Measurements from ENCODE around the gene DRAM1.
A peak's percentile ranks its signal among the peaks of the same experiment; 100 is the strongest.

The DRAM1 gene

DNA sequence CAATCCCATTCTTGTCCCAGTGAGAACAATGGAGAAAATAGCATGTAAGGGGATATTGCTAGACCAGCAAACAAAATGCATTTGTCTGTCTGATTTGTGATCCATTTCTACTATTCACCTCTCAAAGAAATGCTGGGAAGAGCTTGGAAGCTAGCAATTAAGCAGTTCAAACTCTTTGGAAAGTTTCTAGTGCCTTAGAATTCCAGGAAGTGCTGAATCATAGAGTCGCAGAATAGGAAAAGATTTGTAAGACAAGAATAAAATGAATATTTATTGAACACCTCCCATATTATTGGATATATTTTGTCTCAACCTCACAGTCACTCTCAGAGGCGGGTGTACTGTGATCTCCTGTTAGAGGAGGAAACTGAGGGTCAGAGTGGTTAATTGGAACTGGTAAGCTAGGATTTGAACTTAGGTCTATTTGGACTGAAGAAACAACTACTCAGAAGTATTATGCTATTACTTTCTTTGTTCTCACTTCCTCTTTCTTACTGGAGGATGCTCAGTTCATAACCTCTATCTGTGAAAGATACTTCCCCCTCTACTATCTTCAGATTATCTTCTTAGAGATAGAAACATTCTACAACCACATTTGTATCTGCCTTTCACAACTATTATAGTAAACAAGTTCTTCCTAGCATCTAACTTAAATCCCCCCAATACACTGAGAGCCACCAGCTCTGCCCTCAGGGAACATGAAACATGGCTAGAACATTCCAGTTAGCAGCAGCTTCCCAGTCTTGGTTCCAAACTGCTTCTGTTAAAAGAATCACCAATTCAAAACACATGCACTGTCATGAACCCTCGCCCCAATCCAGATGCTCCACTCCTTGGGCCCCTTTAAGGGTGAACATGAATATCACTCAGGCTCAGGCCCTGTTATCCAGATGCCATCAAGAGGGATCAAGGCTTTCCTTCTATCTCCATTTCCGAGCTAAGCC, 64.2 kb downstream of the DRAM1 start:
- no peak for DNase-seq (ENCODE audit: low read depth)

DNA sequence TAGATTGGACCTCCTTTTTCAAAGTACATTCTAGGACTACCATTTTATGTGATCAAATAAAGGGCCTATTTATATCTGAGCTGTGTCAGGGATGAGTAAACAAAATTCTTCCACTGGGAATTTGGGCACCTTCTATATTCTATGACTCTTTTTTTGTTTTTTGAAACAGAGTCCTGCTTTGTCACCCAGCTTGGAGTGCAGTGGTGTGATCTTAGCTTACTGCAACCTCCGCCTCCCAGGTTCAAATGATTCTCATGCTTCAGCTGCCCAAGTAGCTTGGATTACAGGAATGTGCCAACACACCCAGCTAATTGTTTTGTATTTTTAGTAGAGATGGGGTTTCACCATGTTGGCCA, 64.8 kb downstream of the DRAM1 start:
- no peak for DNase-seq (ENCODE audit: low read depth)

DNA sequence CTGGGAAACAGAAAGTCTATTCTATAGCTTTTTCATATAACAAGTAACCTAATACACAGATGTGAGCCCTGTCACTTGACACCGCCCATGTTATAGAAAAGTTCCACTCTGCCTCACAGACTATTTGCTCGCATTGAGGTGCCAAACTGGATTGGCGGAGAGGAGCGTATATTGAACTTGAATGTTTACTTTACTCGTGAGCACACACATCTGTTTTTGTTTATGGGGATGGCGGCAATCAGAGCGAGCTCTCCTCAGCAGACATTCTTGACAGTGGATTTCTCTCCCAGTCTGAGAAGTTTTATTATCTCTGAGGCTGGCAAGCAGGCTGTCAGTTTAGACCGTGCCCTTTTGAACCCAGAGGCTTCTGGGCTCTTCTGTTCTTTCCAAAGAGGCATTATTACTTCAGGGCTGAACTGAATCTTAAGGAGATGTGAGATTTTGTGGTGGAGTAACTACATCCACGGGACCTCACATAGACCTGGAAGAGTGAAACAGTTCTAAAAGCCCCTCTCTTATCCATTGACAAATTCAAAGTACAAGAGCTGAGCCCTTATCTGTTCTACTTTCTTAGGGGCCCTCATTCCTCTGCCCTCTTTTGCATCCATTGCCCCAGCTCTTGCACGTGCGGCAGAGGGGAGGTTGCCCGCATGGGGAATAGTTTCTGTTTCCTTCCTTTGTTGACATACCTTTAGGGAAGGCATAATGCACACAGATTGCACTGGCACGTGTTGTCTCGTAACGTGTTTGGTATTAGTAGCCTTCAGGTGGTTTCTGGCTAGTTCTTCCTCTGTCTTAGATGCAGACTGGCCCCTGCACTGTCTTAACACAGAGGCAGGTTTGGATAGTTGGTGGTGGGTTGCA, 68.2 kb downstream of the DRAM1 start:
- peak; percentile 72 for DNase-seq (ENCODE audit: low read depth)

DNA sequence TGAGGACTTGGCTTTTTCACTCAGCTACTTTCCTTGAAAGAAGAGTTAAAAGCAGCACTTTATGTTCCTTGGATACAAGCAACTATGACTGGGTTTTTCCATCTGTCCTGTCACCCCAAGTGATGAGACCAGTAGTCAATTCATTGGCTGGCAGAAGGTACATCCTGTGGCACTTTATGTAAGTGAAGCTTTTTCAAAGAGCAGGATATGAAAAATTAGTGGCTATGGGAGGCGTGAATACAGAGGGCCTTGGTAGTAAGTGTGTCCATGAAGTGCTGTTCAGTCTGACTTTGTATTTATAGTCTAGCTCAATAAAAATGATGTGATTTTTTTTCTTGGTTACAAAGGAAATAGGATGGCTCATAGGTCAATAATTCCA, 68.8 kb downstream of the DRAM1 start:
- DNase-seq (ENCODE audit: low read depth), result no peak

DNA sequence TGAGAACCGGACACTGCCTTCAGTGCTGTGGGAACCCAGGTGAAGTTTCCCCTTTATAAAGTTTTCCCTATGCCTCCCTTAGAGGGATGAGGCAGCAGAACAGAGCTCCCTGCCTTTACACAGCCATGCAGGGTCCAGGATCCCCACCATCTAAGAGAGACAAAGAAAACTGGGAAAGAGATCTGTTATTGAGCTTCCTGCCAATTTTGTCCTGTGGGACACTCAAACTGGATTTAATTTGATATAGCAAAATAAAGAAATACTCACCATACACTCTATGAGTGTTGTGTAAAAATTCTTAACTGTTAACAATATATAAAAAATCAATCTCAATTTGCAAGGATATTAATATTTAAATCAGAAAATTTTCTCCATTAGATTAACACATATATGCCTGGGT, 69.9 kb downstream of the DRAM1 start:
- no peak for DNase-seq (ENCODE audit: low read depth)

DNA sequence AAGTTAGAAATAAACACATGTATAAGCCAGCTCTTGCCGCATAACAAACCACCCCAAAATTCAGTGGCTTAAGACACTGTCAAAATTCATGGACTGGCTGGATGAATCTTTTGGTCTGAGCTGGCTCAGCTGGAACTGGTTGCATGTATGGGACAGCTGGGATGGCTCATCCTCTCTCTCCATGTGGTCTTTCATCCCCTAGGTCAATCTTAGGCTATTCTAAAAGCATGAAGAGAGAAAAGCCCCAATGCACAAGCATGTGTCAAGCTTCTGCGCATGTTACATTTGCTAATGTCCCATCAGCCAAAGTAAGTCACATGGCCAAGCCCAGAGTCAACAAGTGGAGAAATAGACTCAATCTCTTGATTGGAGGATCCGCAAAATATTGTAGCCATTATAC, 71.0 kb downstream of the DRAM1 start:
- DNase-seq (ENCODE audit: low read depth), result no peak

DNA sequence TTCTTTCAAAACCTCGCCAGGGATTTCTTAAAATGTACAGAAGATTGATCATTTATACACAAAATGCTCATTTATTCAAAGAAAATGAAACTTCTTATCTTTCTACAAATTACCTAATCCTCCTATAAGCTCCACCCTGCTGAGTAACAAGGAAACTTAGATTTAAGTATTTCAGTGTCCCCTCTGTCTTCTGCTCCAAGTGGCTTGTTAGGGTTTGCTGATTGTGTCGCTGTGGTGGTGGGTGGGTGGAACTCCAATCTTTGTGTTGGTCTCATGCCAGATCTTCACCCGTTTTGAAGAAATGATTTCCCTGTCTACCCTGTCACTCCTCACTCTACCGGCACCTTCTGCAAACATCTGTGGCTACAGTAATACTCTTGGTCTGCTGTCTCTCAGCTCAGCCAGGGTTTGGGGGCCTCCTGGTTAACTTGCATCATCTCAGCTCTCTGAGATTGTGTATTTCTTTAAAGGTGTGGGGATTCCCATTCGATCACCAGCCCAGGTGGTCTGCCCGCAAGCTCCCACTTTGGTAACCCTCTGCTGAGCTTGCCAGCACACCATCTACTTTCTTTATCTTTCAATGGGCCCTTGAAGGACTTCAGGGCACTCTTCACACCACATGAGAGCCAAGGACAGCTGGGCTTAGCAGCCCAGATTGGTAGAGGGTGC, 73.8 kb downstream of the DRAM1 start:
- no peak for DNase-seq (ENCODE audit: low read depth)

DNA sequence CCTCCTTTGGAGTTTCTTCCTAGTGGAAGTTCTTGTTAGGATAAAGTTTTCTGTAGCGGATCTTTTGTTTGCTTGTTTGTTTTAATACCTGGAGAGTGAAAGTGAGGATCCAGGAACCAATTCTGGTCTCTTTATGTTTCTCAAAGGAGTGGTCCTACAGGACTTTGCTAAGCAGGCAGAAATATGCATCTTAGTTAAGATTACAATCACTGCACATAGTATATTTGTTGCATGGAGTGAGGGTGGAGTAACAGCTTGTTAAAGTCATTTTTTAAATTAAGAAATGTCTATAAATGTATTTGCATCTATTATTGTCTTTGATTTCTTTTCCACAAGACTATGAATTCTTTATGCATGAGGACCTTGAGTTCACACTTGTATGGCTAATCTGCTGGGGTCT, 76.7 kb downstream of the DRAM1 start:
- DNase-seq (ENCODE audit: low read depth), result no peak

DNA sequence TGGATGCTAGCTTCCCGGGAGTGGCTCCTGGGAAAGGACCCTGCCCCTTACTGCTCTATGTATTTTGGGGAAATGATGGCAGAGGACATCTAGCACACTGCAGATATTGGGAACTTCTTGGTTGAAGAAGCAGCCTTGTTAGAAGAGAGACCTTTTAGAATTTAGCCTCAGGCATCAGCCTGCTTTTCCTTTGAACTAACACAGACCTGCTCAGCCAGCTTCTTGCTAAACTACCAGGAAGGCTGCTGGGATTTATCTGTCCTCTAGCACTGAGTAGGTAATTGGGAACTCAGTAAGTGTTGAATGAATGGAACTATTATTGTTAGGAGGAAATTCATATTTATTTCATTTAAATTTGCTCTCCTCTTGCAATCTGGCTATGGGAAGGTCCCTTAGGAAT, 77.3 kb downstream of the DRAM1 start:
- no peak for DNase-seq (ENCODE audit: low read depth)

DNA sequence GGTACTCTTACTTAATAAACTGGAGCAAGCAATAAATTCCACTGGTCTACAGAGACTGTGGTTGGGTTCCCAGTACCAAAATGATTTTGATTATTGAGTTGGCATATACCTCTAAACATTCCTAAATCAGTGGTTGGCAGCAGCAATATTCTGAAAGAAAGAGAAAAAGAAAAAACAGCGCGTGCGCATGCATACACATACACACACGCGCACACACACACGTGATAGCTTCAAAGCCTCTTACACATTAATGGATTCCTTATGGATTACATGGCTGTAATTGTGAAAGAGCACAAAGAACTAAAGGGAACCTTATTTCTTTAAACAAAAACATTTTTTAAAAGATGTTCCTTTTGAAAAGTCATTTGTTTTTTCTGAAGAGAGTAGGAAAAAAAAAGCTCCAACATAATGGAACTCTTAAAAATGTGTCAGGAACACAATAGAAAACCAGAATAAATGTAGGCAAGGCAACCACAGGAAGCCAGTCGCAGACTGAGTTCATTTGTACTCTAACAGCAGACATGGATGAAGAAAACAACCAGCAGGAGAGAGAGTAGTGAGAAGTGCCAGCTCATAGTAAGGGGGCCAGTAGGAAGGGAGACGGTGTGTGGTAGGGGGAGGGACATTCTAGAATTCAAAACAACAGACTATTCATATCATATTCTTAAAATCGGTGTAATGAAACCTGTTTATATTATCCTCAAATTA, 80.0 kb downstream of the DRAM1 start:
- no peak for DNase-seq (ENCODE audit: low read depth)

DNA sequence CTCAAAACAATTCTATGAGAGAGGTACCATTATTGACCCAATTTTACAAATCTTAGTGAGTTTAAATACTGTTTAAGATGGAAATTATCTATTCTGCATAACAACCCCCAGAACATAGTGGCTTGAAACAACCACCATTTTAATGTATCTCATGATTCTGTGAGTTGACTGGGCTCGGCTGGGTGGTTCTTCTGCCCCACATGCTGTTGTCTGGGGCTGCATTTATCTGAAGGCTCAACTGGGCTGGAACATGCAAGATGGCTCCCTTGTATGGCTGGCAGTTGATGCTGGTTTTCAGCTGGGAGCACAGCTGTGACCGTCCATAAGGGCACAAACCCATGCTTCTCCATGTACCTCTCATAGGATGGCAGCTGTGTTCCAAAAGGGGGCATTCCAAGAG, 82.2 kb downstream of the DRAM1 start:
- no peak for DNase-seq (ENCODE audit: low read depth)

DNA sequence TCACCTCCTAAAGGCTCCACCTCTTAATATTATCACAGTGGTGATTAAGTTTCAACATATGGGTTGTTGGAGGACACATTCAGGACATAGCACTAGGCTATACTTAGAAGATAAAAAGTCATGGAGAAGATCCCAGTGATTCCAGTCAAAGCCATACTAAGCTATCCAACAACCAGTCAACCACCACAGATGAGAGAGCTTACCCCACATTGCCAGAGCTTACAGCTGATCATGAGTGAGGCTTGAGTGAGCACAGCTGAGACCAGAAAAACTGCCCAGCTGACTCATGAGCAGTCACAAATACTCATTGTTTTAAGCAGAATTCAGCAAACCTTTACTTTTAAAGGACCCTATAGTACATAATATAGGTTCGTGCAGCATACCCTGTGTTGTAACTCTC, 85.1 kb downstream of the DRAM1 start:
- no peak for DNase-seq (ENCODE audit: low read depth)

DNA sequence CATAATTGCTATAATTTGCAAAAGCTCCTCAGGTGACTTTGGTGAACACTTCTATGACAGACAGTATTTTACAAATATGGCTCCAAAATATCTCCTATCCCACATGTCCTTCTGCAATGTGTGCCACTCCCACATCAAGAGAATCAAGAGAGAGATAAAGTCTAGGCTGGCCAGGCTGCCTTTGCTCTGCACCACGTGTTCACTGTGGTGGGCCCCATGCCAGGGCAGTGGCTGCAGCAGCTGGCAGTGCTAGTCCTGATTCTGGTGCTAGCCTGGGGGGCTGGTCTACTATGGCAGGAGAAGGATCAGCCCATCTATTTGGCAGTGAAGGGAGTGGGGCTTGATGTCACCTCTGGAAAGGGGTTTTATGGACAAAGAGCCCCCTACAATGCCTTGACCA, 86.3 kb downstream of the DRAM1 start:
- no peak for DNase-seq (ENCODE audit: low read depth)

DNA sequence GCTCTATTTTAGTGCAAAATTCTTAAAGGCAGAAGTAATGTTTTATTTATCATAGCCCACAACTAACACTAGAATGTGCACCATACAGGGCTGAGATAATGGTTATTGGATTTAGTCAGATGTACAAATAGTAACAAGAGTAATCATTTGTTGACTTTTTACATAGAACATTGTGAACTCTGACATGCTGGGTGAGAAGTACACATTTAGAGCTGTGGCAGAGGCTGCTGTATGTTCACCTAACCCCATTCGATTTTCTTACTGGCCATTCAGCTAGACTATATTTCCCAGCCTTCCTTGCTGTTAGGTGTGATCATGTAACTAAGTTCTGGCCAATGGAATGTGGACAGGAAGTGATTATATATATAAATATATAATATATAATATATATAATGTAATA, 89.1 kb downstream of the DRAM1 start:
- DNase-seq (ENCODE audit: low read depth), result no peak

DNA sequence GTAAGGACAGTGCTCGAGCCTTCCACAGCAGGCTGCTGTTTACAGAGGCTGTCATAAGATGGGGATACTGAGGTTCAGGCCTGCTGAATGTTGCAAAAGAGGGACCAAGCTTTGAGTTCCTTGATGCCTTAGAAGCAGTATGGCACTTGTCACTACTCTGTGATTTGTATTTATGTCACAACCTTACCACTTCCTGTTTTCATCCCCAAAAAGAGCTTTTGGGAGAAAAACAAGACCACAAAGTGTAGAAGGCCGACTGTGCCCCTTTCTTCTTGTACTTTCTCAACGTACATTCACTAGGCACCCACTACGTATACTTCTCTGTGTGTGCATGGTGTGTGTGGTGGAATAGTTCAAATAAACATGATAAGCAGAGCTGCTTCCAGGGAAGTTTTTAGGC, 90.1 kb downstream of the DRAM1 start:
- no peak for DNase-seq (ENCODE audit: low read depth)

DNA sequence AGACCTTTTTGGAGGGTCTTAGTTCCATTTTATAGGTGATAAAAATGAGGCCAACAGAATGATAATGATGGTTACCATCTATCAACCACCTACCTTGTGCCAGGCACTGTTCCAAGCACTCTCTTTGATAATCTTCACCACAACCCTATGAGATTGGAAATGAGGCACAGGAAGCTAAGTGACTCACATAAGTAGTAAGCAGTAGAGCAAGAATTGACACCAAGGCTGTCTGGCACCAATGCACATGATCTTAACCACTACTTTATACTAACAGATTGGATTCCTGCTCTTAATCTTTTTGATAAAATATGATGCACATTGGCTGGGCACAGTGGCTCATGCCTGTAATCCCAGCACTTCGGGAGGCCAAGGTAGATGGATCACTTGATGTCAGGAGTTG, 91.4 kb downstream of the DRAM1 start:
- no peak for DNase-seq (ENCODE audit: low read depth)
